ENCODE data around the gene DOCK2.

The DOCK2 gene

DNA sequence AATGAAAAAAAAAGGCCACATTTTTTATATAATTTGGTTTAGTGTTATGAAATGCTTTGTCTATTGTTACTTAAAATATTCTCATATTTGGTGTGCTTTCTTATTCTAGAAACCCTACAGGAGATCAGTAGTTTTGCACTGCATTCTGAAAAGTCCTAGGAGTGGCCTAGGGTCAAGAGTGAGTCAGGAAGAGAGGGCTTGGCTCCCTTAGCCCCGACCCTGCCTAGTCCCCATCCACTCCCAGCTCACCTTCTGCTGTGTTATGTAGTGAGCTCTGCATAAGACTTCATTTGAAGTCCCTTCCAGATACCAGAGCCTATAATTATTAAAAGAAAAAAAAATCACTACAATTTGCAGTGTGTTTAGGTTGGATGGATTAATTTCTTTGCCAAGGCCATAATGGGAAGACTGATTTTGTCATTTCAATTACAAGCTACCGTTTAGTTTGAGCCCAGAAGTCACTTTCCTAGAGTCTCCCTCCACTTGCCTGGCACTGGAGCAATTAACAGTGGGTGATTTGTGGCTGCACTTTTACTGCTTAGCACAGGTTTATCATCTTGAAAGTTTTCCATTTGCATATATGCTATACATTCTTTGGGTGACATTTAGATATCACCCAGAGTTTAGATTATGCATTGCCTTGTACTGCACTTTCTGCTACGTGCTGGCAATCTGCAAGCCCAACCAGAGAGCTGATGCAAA is 199.9 kb downstream of the DOCK2 start:
- TF ChIP-seq, protein P1, sequence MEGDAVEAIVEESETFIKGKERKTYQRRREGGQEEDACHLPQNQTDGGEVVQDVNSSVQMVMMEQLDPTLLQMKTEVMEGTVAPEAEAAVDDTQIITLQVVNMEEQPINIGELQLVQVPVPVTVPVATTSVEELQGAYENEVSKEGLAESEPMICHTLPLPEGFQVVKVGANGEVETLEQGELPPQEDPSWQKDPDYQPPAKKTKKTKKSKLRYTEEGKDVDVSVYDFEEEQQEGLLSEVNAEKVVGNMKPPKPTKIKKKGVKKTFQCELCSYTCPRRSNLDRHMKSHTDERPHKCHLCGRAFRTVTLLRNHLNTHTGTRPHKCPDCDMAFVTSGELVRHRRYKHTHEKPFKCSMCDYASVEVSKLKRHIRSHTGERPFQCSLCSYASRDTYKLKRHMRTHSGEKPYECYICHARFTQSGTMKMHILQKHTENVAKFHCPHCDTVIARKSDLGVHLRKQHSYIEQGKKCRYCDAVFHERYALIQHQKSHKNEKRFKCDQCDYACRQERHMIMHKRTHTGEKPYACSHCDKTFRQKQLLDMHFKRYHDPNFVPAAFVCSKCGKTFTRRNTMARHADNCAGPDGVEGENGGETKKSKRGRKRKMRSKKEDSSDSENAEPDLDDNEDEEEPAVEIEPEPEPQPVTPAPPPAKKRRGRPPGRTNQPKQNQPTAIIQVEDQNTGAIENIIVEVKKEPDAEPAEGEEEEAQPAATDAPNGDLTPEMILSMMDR (IDR thresholded peaks at IDR 0.05; ENCODE audit: borderline replicate concordance, control extremely low read depth, extremely low read depth, insufficient read depth, missing control alignments): no peak
- no peak for DNase-seq (ENCODE audit: low spot score)
- in situ Hi-C loops (cut with MboI; ENCODE audit: low sequenced_read_pairs, unreplicated experiment): no loop called here

DNA sequence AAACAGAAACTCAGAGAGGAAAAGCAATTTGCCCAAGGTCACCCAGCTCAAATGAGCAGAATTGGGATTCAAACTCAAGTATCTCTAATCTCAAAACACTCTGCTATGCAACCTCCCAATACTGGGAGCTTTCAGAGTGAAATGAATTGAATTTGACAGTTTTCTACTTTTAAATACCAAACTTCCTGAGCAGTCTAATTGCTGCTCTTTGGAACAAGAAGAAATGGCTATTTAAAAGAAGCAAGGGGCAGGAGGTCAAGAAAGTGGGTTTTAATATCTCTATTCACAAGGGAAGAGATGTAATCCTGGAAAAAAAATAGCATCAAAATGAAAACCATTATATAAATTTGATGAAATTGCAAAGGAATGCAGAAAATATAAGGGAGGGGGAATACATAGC is 200.6 kb downstream of the DOCK2 start:
- DNase-seq (ENCODE audit: low spot score): no peak
- in situ Hi-C loops (cut with MboI; ENCODE audit: low sequenced_read_pairs, unreplicated experiment): no loop called here
- TF ChIP-seq, protein P1 (IDR thresholded peaks at IDR 0.05; ENCODE audit: borderline replicate concordance, control extremely low read depth, extremely low read depth, insufficient read depth, missing control alignments): no peak

DNA sequence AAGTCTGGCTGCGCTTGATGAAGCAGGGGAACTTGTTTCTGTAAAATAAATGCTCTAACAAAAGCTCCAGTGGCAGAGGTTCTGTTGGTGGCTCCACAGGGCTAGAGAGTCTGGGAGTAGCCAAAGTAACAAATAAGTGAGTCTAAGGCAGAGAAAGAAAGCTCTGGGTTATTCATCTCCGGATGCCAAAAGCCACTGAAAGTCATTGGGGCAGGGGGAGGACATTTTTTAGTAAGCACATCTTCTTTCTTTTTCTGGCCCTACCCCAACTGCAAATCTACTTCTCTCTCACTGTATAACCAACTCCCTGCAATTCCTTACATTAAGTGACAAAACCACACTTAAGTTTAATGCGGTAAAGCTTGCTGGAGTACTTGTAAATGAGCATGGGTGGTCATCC is 201.6 kb downstream of the DOCK2 start:
- in situ Hi-C loops (cut with MboI; ENCODE audit: low sequenced_read_pairs, unreplicated experiment): no loop called here

DNA sequence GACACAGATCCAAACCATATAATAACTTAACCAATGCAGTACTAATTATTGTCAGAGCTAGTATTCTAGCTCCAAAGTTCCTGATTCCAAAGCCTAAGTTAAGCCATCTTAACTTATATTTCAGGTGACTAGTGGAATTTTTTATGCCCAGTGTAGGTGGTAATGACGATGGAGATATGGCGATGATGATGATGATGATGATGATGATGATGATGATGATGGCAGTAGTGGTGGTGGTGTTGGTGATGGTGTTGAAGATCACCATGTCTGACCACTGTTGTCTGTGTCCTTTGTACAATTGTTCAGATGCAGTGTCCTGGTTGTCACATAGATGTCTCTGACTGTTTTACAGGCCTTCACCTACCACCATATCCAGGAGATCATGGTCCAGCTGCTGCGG is 203.3 kb downstream of the DOCK2 start:
- in situ Hi-C loops (cut with MboI; ENCODE audit: low sequenced_read_pairs, unreplicated experiment): no loop called here
- DNase-seq (ENCODE audit: low spot score): no peak

More for the DNA sequence above, 201.6 kb downstream of the DOCK2 start:
- DNase-seq (ENCODE audit: low spot score): peak; percentile 41
- TF ChIP-seq, protein P1 (IDR thresholded peaks at IDR 0.05; ENCODE audit: borderline replicate concordance, control extremely low read depth, extremely low read depth, insufficient read depth, missing control alignments): no peak

DNA sequence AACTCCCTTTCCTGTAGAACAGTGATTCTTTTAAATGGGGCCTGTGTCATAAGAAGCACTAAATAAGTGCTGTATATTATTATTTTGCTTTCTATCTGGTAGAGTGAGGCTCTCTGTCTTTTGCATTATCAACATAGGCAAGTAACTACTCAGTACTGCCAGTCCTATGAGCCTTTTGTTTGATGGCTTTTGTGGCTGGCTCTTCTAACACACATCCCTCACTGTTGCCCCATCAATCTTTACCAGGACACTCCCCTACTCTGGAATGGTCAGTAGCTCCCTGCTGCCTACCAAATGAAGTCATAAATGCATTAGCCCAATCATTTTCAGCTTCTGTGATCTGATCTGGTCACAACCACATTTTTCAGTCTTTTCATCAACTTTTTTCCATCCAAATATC is 205.6 kb downstream of the DOCK2 start:
- TF ChIP-seq, protein P1 (IDR thresholded peaks at IDR 0.05; ENCODE audit: borderline replicate concordance, control extremely low read depth, extremely low read depth, insufficient read depth, missing control alignments): no peak
- in situ Hi-C loops (cut with MboI; ENCODE audit: low sequenced_read_pairs, unreplicated experiment): no loop called here
- DNase-seq (ENCODE audit: low spot score): no peak

More for the DNA sequence above, 203.3 kb downstream of the DOCK2 start:
- TF ChIP-seq, protein P1 (IDR thresholded peaks at IDR 0.05; ENCODE audit: borderline replicate concordance, control extremely low read depth, extremely low read depth, insufficient read depth, missing control alignments): no peak

DNA sequence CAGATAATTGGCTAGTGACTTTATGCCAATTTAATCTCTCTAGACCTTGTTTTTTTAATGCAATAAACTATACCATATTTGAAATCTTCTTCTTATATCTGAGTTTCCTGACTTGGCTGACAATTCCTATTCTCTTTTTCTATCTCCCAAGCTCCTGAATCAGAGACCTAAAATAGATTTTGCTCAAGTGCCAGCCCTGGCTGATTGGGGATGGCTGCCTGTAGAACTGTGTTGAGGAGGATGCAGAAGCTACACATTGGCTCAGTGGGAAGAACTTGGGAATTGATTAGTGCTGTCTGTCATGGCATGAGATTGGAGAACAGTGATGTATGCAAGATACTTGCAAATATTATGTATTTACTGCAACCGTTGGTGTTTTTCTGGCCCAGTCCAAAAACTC is 210.4 kb downstream of the DOCK2 start:
- no peak for DNase-seq (ENCODE audit: low spot score)
- in situ Hi-C loops (cut with MboI; ENCODE audit: low sequenced_read_pairs, unreplicated experiment): no loop called here
- TF ChIP-seq, protein P1 (IDR thresholded peaks at IDR 0.05; ENCODE audit: borderline replicate concordance, control extremely low read depth, extremely low read depth, insufficient read depth, missing control alignments): no peak

All from GM13976 (cell line).